ENCODE results near the gene ALKBH2. TPM values are rescaled to one million over a fixed set of nuclear protein-coding genes. Genes with fewer than 3 reads are reported as not detected.
"Not testable (repeated sequence)": the region's sequence is repeated elsewhere in the genome, so short reads cannot be mapped to it uniquely, and the experiment has no call there.

The ALKBH2 gene
- total RNA-seq, 1 donor from 2014 or later: 31.4 TPM

- TF ChIP-seq CTCF (conservative IDR thresholded peaks at IDR 0.05): no peak
- Mint-ChIP-seq H3K9me3 (no peaks in the 10 kb centered on the region), H3K36me3 (no peaks in the 10 kb centered on the region), H3K4me3 (no peak overlapping the region), H3K27ac (no peak overlapping the region), H3K4me1 (ENCODE audit: unreplicated experiment) (peaks cover 14% of the 10 kb centered on the region), H3K27me3 (no peaks in the 10 kb centered on the region)
- no peak for DNase-seq (ENCODE audit: extremely low spot score, unreplicated experiment)
These were observed 38.8 kb downstream of the ALKBH2 start for GRCh38 chr12:109054520-109054919.

DNA sequence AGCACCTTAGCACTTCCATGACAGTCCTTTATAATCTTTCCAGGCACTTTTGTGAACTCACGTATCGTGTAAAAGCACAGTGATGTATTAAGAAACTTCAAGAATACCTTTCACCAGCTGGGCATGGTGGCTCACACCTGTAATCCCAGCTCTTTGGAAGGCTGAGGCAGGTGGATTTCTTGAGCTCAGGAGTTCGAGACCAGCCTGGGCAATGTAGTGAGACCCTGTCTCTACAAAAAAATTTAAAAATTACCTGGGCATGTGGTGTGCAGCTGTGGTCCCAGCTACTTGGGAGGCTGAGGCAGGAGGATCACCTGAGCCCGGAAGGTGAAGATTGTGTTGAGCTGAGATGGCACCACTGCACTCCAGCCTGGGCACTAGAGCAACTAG is 39.2 kb downstream of the ALKBH2 start:
- H3K4me1 Mint-ChIP-seq (ENCODE audit: unreplicated experiment): peaks cover 14% of the 10 kb centered on the region
- peak overlapping the region; percentile 98 for H3K4me3 Mint-ChIP-seq
- not testable (repeated sequence) for DNase-seq (ENCODE audit: extremely low spot score, unreplicated experiment); H3K36me3 Mint-ChIP-seq; H3K9me3 Mint-ChIP-seq; H3K27me3 Mint-ChIP-seq
- peak overlapping the region; percentile 89 for H3K27ac Mint-ChIP-seq

DNA sequence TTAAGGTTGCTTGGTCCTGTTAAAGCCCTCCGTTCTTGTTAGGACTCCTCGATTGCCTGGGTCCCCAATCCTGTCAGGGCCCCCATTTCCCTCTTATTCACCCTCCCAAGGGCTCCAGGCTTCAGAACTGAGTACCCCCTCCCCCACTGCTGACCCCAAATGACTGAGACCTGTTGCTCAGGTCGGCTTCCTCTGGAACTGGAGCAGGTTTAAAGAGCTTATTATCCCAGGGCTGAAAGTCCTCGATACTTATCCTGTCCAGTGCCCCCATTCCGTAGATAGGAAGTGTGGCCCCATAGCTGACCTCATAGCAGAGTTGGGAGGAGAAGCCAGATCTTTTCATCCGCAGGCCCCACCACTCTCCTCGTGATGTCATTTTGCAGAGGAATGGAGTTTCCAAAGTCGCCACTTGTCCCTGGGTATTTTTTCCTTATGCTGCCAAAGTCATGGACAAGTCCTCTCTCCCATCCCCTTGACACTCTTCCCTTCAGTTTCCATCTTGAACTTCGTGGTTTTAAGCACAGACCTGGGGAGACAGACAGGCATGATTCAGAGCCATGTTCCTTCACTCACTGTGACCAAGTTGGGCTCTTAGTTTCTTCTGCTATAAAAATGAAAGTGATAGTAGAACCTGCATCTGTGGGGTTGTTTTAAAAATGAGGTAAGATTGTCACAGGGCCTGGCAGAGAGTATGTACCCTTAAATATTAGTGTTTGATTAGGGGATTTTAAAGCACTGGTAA is 39.7 kb downstream of the ALKBH2 start:
- Mint-ChIP-seq H3K9me3 (no peaks in the 10 kb centered on the region), H3K27me3 (no peaks in the 10 kb centered on the region), H3K4me1 (ENCODE audit: unreplicated experiment) (peaks cover 14% of the 10 kb centered on the region), H3K27ac (peak overlapping the region; percentile 89), H3K36me3 (no peaks in the 10 kb centered on the region), H3K4me3 (peak overlapping the region; percentile 98)
- no peak for TF ChIP-seq CTCF (conservative IDR thresholded peaks at IDR 0.05)
- DNase-seq (ENCODE audit: extremely low spot score, unreplicated experiment): no peak

DNA sequence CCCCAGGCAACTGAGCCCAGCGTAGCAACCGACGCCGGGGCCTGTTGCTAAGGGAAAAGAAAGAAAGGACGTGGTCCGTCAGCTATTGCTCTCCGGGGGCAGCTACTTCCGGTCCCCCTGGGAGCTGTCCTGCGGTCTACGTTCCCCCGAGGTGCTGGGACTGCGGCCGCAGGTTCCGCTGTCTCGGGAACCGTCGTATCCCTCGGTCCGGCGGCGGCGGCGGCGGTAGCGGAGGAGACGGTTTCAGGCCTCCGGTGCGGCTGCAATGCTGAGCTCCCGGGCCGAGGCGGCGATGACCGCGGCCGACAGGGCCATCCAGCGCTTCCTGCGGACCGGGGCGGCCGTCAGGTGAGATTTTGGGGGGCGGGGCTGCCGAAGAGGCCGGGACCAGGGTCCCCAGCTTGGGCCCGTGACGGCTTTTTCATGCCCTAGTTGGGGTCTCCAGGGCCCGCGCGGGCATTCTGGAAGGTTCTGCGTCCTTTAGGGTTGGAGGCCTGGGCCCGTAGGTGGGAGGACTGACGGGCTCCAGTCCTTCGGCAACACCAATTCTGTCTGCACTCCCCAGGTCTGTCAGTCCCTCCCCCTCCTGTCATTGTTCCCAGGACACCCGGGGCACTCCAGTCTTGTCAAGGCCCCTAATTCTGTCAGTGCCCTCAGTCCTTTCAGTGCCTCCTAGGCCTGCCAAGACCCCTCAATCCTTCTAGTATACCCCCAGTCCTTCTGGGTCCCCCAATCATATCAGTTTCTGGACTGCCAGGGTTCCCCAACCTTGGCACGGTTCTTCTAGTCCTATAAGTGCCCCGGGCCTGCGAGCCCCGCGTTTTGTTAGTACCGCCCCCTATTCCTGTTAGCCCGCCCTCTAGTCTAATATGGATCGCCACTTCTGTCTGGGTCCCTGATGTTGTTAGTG is 40.6 kb downstream of the ALKBH2 start, which contains the start of gene USP30:
Gene USP30 (plus strand): TSS at position 163 of the 910 bp plus-strand sequence. CDS start 103 bp downstream, at position 266.
- Mint-ChIP-seq H3K4me3 (peak within 1 kb of the TSS; percentile 98), H3K4me1 (ENCODE audit: unreplicated experiment) (peaks cover 14% of the 10 kb centered on the region), H3K9me3 (no peaks in the 10 kb centered on the region), H3K27ac (peak within 1 kb of the TSS; percentile 89), H3K27me3 (no peaks in the 10 kb centered on the region), H3K36me3 (no peaks in the 10 kb centered on the region)
- TF ChIP-seq CTCF (conservative IDR thresholded peaks at IDR 0.05): no peak
- DNase-seq (ENCODE audit: extremely low spot score, unreplicated experiment): peak; percentile 91

GRCh38 chr12:109052097-109052413 is 41.2 kb downstream of the ALKBH2 start:
- no peak for TF ChIP-seq CTCF (conservative IDR thresholded peaks at IDR 0.05)
- Mint-ChIP-seq H3K36me3 (no peaks in the 10 kb centered on the region), H3K27ac (peak overlapping the region; percentile 85), H3K4me1 (ENCODE audit: unreplicated experiment) (peaks cover 14% of the 10 kb centered on the region), H3K27me3 (no peaks in the 10 kb centered on the region), H3K9me3 (no peaks in the 10 kb centered on the region), H3K4me3 (peak overlapping the region; percentile 98)
- no peak for DNase-seq (ENCODE audit: extremely low spot score, unreplicated experiment)

DNA sequence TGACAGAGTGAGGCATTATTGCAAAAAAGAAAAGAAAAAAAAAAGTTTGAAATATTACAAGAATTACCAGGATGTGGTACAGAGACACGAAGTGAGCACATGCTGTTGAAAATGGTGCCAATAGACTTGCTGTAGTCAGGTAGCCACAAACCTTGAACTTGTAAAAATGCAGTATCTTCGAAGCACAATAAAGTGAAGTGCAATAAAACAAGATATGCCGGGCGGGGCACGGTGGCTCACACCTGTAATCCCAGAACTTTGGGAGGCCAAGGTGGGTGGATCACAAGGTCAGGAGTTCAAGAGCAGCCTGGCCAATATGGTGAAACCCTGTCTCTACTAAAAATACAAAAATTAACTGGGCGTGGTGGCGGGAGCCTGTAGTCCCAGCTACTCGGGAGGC is 43.5 kb downstream of the ALKBH2 start:
- DNase-seq (ENCODE audit: extremely low spot score, unreplicated experiment); H3K4me3 Mint-ChIP-seq; H3K9me3 Mint-ChIP-seq; H3K36me3 Mint-ChIP-seq; H3K27ac Mint-ChIP-seq; H3K27me3 Mint-ChIP-seq: not testable (repeated sequence)
- peaks cover 14% of the 10 kb centered on the region for H3K4me1 Mint-ChIP-seq (ENCODE audit: unreplicated experiment)

DNA sequence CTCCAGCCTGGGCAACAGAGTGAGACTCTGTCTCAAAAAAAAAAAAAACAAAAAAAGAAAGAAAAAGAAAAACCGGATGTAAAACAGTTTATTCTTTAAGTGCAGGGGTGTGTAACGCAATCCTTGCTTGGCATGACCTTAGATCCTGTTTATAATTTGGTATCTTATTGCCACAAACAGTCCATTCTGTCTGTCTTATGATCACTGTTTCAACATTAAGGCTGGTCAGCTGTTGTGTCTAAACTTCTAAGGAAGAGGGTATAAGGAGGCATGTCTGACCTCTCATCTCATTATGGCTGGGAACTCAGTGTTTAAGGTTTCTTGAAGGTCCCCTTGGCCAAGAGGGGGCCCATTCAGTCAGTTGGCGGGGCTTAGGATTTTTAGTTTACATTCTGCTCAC is 44.6 kb downstream of the ALKBH2 start:
- DNase-seq (ENCODE audit: extremely low spot score, unreplicated experiment); H3K9me3 Mint-ChIP-seq; H3K27ac Mint-ChIP-seq; H3K4me3 Mint-ChIP-seq; H3K36me3 Mint-ChIP-seq: not testable (repeated sequence)
- Mint-ChIP-seq H3K4me1 (ENCODE audit: unreplicated experiment) (peaks cover 10% of the 10 kb centered on the region), H3K27me3 (peaks cover 12% of the 10 kb centered on the region)
